HG03342 (cell line): ENCODE data around the gene HORMAD2.
"Not testable (repeated sequence)": the region's sequence is repeated elsewhere in the genome, so short reads cannot be mapped to it uniquely, and the experiment has no call there.

Experiments
- ATAC-seq: cut with Tn5 transposase; IDR thresholded peaks from one replicate; pipeline ENCODE4 v1.9.1; 2021; ENCODE audit warnings: mild to moderate bottlenecking, moderate library complexity; ENCODE audit not compliant: unreplicated experiment

HORMAD2 gene

GRCh38 chr22:30187529-30188407 lies 107.5 kb downstream of the HORMAD2 start:
- ATAC-seq = no peak

DNA sequence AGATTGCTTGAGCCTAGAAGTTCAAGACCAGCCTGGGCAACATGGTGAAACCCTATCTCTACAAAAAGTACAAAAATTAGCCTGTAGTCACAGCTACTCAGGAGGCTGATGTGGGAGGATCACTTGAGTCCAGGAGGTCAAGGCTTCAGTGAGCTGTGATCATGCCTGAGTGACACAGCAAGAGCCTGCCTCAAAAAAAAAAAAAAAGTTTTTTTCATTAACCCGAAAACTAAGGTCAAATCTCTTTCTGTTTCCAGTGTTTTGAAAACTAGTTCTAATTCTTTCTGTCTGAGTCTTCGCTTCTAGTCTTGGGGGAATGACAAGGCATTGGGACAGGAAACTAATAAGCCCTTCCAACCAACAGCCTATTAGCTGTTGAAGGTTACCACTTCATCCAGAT lies 108.6 kb downstream of the HORMAD2 start:
- no peak for ATAC-seq

DNA sequence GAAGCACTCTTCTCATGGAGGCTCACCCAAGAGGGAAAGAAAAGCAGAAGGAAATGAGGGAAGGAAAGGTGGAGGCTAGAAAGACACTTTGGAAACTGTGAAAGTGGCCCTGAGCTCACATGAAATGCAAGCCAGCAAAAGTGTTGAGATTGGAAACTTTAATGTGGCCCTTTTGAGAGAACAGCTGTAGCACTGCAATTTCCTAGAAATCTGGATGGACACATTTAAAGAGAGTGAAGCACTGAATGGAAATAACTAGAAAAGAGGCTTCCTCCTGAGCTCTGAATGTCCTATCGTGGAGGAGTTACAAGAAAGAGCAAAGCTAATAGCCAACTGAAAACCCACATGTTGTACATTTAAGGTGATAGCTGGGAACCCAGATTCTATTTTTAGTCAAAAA lies 110.3 kb downstream of the HORMAD2 start:
- ATAC-seq = no peak

- no peak for ATAC-seq
These were observed 110.9 kb downstream of the HORMAD2 start for GRCh38 chr22:30191040-30191701.

DNA sequence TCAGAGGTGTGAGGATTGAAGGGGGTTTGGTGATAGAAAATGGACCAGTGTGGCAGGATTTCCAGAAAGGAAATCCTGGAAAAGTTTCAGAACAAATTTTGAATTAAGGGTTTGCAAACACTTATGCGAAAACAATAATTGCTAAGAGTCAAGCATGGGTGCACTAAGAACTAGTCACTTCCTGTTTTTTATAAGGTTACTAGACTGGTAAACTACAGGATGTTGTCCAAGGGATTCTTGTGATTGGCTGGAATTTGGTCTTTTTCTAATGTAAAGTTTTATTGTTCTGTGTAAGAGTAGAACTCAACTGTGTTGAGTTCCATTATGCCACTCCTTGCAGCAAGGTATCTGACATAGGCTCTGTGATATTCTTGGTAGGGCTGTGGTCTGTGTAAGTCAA lies 112.2 kb downstream of the HORMAD2 start:
- ATAC-seq = no peak

DNA sequence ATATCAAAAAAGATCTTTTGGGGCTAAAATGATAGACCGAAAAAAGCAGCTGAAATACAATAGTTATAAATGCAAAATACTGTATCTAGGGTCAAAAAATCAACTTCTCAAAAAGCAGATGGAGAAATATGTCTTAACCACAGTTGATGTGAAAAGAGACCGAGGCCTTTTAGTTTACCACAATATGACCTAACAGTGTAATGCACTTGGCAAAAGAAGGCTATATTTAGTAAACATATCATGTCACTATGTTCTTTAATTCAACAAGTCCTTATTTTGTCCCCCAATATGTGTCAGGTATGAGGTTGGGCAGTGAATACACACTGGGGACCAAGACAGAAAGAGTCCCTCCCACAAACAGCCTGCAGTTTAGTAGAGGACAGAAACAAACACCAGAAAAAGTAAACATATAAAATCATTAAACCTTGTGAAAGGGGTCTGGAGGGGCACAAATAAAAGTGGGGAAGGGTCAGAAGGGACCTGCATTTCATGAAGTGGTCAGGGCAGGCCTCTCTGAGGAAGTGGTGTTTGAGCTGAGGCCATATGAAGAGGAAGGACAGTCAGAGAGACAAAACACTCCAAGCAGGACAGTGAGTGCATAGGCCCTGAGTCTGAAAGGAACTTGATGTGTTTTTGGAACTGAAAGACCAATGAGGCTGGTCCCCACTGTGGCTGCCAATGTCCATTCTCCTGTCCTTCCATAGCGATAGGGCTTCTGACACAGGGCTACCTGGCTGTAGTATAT lies 112.9 kb downstream of the HORMAD2 start:
- ATAC-seq = no peak

DNA sequence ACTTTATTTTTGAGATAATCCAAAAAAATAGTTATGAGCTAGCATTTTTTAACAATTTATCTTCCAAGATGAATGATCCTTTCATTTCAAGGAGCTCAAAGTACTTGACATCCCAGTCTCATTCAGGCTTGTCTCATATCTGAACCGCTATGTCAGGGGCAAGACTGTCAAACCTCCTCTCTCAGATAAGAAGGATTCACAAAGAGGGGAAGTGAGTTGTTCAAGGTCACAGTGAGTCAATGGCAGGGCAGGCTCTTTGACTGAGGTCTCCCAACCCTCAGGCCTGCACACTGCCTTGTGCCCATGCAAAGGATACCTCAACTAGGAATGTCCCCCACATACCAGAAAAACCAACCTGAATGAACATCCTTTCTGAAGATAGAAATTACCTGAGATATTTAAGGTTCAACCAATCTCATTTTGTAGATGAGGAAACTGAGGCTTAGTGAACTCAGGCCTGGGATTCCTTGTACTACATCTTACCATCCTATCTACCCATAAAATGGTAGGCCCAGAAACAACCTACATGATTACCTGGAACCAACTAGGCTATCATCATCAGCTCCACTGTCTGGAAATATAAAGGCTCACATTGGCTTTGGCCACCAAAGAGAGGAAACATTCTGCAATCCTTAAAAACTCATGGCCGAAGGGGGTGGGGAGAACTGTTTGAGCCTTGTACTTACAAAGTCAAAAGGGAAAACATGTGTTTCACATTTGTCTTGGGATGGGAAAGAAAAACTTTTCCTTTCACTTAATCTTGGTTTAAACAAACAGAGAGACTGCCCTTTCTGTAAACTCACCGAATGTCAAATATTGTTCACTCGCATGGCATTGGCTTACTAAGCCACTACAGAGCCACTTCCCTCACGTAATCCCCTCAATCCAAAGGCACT lies 115.2 kb downstream of the HORMAD2 start:
- no peak for ATAC-seq

- peak; percentile 39 for ATAC-seq
These were observed 116.0 kb downstream of the HORMAD2 start for GRCh38 chr22:30196141-30196879.

- no peak for ATAC-seq
These were observed 116.6 kb downstream of the HORMAD2 start for GRCh38 chr22:30196880-30197336.

DNA sequence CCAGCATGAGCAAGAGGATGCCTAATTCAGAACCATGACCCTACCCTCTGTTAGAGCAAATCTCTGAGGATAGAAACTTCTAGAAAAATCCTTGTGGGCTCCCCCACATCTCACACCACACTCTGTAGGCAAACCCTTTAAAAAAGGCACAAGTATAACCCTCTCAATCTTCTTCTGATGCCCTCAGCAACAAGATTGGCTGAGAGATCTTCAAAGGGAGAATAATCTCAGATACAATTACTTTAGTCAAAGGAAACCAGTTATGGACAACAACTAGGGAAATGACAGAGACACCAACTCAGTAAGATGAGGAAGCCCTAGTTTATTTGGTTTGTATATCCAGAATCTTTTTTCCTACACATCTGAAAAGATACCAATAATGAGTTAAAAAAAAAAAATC lies 117.1 kb downstream of the HORMAD2 start:
- no peak for ATAC-seq

DNA sequence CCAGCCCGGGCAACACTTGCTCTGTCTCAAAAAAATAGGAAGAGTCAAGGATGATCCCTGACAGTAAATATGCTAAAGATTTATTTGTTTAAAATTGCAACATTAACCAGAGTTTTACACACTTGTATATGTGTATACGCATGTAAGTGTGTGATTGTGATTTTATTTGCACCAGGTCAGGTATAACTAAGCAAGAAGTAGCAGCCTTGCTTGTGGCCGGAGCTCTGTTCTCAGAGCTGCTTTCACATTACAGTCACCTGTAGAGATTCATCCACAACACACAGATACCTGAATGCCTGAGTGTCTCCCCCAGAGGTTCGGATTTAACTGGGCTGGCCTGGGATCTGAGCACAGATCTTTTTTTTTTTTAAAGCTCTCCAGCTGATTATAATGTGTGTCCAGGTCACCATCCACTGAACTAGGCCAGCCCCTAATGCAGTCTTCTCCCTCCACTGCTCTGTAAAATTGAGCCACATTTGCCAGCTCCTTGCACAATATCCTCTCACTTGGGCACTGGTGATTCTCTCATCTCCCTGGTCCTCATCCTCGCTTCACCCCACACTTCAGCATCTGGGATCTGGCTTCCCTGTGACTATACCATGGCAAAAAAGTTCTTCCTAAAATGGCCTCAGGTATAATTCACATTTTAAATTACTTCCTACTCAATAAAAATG lies 118.0 kb downstream of the HORMAD2 start:
- ATAC-seq = no peak

GRCh38 chr22:30198921-30199320 lies 118.7 kb downstream of the HORMAD2 start:
- ATAC-seq = no peak

- ATAC-seq = not testable (repeated sequence)
These were observed 120.6 kb downstream of the HORMAD2 start for GRCh38 chr22:30200905-30201304.

GRCh38 chr22:30201945-30202344 lies 121.7 kb downstream of the HORMAD2 start:
- ATAC-seq = no peak

GRCh38 chr22:30202531-30203006 lies 122.3 kb downstream of the HORMAD2 start:
- ATAC-seq = no peak

DNA sequence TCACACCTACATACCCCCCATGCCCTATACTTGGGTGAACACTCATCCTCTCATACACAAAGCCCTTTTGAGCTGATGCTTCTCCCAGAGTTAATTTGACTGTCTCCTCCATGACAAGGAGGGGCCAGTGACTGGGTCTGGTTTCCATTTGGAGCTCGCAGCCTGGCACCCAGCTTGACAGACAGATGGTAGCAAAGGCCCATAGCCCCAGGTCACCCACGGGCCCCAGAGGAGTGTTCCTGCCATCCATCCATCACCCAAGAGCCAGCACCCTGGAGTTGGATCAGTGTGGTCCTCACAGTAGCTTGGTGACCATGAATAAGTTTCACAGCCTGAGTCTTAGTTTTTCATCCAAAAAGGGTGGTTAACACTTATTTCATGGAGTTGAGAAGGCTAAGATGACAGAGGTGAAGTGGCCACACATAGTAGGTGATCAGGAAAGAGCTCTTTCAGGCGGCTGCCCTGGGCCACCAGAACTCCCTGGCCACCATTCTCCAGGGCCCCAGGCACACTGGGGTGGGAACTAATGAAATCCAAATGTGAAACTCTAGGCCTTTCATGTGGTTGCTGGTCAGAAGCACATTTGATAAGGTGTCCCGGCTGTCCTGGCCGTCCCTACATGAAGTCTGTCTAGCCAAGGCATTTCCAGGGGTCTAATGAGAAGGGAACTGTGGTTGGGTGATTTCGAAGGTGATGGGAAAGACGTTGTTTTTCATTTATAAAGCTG lies 123.9 kb downstream of the HORMAD2 start:
- ATAC-seq = no peak

DNA sequence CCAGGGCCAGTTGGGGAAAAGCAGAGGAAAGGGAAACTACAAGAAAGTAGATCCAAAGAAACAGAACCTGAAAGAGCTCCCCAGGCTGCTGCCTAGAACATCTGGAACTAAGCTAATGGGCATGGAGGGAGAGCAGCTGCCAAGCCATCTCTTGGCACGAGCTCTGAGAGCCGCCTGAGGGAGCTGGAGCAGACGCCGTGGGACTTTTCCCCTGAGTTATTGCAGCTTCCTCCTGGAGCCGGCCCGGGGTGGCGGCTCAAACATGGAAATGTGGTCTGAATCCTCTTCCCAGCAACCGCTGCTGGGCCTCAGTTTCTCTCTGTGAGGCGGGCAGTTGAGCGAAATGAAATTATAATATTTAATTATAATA lies 124.5 kb downstream of the HORMAD2 start:
- ATAC-seq = no peak

- no peak for ATAC-seq
These were observed 125.2 kb downstream of the HORMAD2 start for GRCh38 chr22:30205281-30206115.
